ENCODE measurements around the gene ACOT8. TPM values are rescaled to one million over a fixed set of nuclear protein-coding genes. Genes with fewer than 3 reads are reported as not detected.

Gene ACOT8
- total and polyA plus RNA-seq, 2 experiments from 2014 or later = 32.9 to 55.2 TPM

DNA sequence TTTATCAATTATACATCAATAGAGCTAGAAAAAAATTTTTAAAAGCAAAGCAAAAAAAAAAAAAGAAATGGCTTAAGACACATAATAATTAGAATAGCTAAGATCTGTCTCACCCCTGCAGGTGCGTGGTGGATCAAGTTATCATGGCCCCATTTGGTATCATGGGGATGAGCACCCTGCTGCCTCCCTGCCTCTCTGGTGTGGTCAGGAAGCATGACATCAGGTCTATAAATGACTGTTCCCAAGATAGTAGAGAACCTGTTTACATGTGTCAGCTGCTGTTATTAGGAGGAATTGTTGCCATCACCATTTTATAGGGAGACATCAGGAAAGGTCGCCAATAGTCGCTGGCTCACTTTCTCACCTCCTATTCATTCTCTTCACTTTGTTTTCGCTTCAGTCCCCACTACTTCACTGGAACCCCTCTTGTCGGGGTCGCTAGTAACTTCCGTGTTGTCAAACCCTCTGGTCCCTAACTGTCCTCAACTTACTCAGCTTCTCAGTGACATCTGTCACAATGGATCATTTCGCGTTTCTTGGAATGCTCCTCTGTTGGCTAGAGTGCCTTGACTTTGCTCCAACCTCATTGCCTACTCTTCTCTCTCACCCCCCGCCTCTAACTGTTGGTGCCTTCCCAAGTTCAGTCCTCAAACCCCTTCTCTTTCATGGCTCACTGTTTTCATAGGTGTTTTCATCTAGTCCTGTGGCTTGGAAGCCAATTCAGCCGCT lies 60.7 kb downstream of the ACOT8 start:
- Histone ChIP-seq H2AFZ (no peak overlapping the region), H3K27ac (no peak overlapping the region), H3F3A (ENCODE audit: insufficient read depth) (peaks cover 18% of the 10 kb centered on the region), H3K9me3 (ENCODE audit: low read depth) (no peaks in the 10 kb centered on the region), H3K79me2 (ENCODE audit: insufficient read depth) (peaks cover 28% of the 10 kb centered on the region), H3K9ac (no peak overlapping the region), H3K4me1 (ENCODE audit: insufficient read depth) (peaks cover 3% of the 10 kb centered on the region; the same call in 1 of the 2 replicates), H3K4me2 (ENCODE audit: unreplicated experiment) (no peak overlapping the region), H3K4me3 (no peak overlapping the region), H3K9me2 (ENCODE audit: insufficient read depth) (no peaks in the 10 kb centered on the region), H3K36me3 (ENCODE audit: low read depth) (peaks cover 37% of the 10 kb centered on the region), H3K27me3 (replicated peaks; ENCODE audit: insufficient read depth) (no peaks in the 10 kb centered on the region), H4K20me1 (ENCODE audit: insufficient read depth) (no peaks in the 10 kb centered on the region)
- TF ChIP-seq EZH2phosphoT487 (IDR thresholded peaks at IDR 0.05; ENCODE audit: insufficient read depth, low read depth) = no peak
- TF ChIP-seq EZH2 (IDR thresholded peaks at IDR 0.05; ENCODE audit: insufficient read depth, poor library complexity, severe bottlenecking) = no peak
- in situ Hi-C loops (cut with MboI) = loop anchor here (25.0 kb wide), 1 partner anchor 784 kb away; no protein-coding TSS in a partner anchor
- no peak for DNase-seq
- 88 to 90% methylated on average over 11 of the region's 11 CpGs for WGBS, 2 experiments (ENCODE audit: low coverage in 1 of 2, low lambda C conversion rate in 2 of 2, missing lambda C conversion rate in 2 of 2)

DNA sequence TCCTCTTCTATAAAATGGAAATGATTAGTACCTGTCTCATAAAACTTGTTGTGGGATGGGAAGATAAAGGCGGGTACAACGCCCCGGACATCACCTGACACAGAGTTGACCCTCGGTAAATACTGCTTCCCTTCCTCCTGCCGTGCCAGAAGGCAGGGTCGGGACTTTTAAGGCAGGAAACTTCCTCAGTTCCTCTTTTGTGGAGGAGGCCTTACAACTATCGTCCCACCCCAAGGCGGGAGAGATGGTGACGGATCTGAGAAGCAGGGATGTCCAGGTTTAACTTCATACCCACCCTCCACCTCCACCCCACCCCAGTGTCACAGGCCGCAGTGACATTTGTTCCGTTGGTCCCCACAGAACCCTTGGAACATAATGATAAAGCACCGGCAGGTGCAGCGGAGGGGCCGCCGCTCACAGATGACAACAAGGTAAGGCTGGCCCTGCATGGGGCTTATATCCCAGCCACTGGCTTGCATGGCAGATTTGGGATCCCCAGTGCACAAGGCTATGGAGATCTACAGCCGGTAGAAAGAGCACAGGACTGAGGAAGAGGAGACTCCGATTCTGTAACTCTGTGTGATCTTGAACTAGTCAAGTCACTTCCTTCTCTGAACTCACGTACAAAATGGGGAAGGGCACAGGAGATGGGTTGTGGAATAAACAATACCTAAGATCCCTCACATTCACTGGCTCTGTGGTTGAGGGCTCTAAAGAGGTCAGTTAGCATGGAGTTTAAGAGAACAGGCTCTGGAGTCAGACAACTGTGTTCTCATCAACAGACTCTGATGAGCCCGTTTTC lies 64.7 kb downstream of the ACOT8 start:
- WGBS, 2 experiments (ENCODE audit: low coverage in 1 of 2, low lambda C conversion rate in 2 of 2, missing lambda C conversion rate in 2 of 2) = 25 to 26% methylated on average over 19 of the region's 19 CpGs
- no peaks in the 10 kb centered on the region for H3K27me3 ChIP-seq (replicated peaks; ENCODE audit: insufficient read depth)
- peaks cover 6% of the 10 kb centered on the region; the same call in 1 of the 2 replicates for H3K4me1 ChIP-seq (ENCODE audit: insufficient read depth)
- H3K79me2 ChIP-seq (ENCODE audit: insufficient read depth) = peaks cover 28% of the 10 kb centered on the region
- no peaks in the 10 kb centered on the region for H4K20me1 ChIP-seq (ENCODE audit: insufficient read depth)
- peak overlapping the region; percentile 90 for H2AFZ ChIP-seq
- peak overlapping the region; percentile 98 for H3K4me2 ChIP-seq (ENCODE audit: unreplicated experiment)
- H3F3A ChIP-seq (ENCODE audit: insufficient read depth) = peaks cover 25% of the 10 kb centered on the region; the same call in 1 of the 2 replicates
- in situ Hi-C loops (cut with MboI) = loop anchor here (25.0 kb wide), 1 partner anchor 780 kb away; no protein-coding TSS in a partner anchor
- peak overlapping the region; percentile 73 for H3K27ac ChIP-seq
- TF ChIP-seq EZH2 (IDR thresholded peaks at IDR 0.05; ENCODE audit: insufficient read depth, poor library complexity, severe bottlenecking) (no peak), EZH2phosphoT487 (IDR thresholded peaks at IDR 0.05; ENCODE audit: insufficient read depth, low read depth) (no peak)
- peak overlapping the region; percentile 97 for H3K4me3 ChIP-seq
- peaks cover 28% of the 10 kb centered on the region for H3K36me3 ChIP-seq (ENCODE audit: low read depth)
- peak overlapping the region; percentile 98 for H3K9ac ChIP-seq
- DNase-seq = no peak
- no peaks in the 10 kb centered on the region for H3K9me2 ChIP-seq (ENCODE audit: insufficient read depth)
- no peaks in the 10 kb centered on the region for H3K9me3 ChIP-seq (ENCODE audit: low read depth)

Other genes with a start within 250 kb of the ACOT8 start
- gene WFDC10A, start 227.7 kb downstream of the ACOT8 start, total RNA-seq (2014; rRNA removed; shearing (Covaris generic)) = not detected in 2 replicates
- gene WFDC10A, start 227.7 kb downstream of the ACOT8 start, polyA plus RNA-seq (2016; fragmentation: Nextera tagmentation; extraction: Ambion mirVana) = not detected in 2 replicates
- not detected in 2 replicates for gene WFDC9, start 226.1 kb downstream of the ACOT8 start, total RNA-seq (2014; rRNA removed; shearing (Covaris generic))
- gene WFDC9, start 226.1 kb downstream of the ACOT8 start, polyA plus RNA-seq (2016; fragmentation: Nextera tagmentation; extraction: Ambion mirVana) = not detected in 2 replicates
- gene WFDC11, start 187.2 kb downstream of the ACOT8 start, total RNA-seq (2014; rRNA removed; shearing (Covaris generic)) = not detected in 2 replicates
- not detected in 2 replicates for gene WFDC11, start 187.2 kb downstream of the ACOT8 start, polyA plus RNA-seq (2016; fragmentation: Nextera tagmentation; extraction: Ambion mirVana)
- not detected in 2 replicates for gene WFDC13, start 155.4 kb downstream of the ACOT8 start, total RNA-seq (2014; rRNA removed; shearing (Covaris generic))
- gene WFDC13, start 155.4 kb downstream of the ACOT8 start, polyA plus RNA-seq (2016; fragmentation: Nextera tagmentation; extraction: Ambion mirVana) = not detected in 2 replicates
- gene WFDC10B, start 152.4 kb downstream of the ACOT8 start, total RNA-seq (2014; rRNA removed; shearing (Covaris generic)) = not detected in 2 replicates
- not detected in 2 replicates for gene WFDC10B, start 152.4 kb downstream of the ACOT8 start, polyA plus RNA-seq (2016; fragmentation: Nextera tagmentation; extraction: Ambion mirVana)
- gene SPINT4, start 135.0 kb downstream of the ACOT8 start, total RNA-seq (2014; rRNA removed; shearing (Covaris generic)) = not detected in 2 replicates
- gene SPINT4, start 135.0 kb downstream of the ACOT8 start, polyA plus RNA-seq (2016; fragmentation: Nextera tagmentation; extraction: Ambion mirVana) = not detected in 2 replicates
- 0.76 TPM in 1 of 2 replicates, not detected in the other for gene WFDC3, start 65.5 kb downstream of the ACOT8 start, total RNA-seq (2014; rRNA removed; shearing (Covaris generic))
- gene WFDC3, start 65.5 kb downstream of the ACOT8 start, polyA plus RNA-seq (2016; fragmentation: Nextera tagmentation; extraction: Ambion mirVana) = 2.4 and 3.6 TPM in 2 replicates
- 12.4 and 22.9 TPM in 2 replicates for gene DNTTIP1, start 65.4 kb downstream of the ACOT8 start, total RNA-seq (2014; rRNA removed; shearing (Covaris generic))
- gene DNTTIP1, start 65.4 kb downstream of the ACOT8 start, polyA plus RNA-seq (2016; fragmentation: Nextera tagmentation; extraction: Ambion mirVana) = 57.2 and 57.6 TPM in 2 replicates
- gene UBE2C, start 44.7 kb downstream of the ACOT8 start, total RNA-seq (2014; rRNA removed; shearing (Covaris generic)) = 33.8 and 38.8 TPM in 2 replicates
- 69.2 and 78.4 TPM in 2 replicates for gene UBE2C, start 44.7 kb downstream of the ACOT8 start, polyA plus RNA-seq (2016; fragmentation: Nextera tagmentation; extraction: Ambion mirVana)
- gene TNNC2, start 30.1 kb downstream of the ACOT8 start, total RNA-seq (2014; rRNA removed; shearing (Covaris generic)) = not detected in 2 replicates
- 0.83 and 1.1 TPM in 2 replicates for gene TNNC2, start 30.1 kb downstream of the ACOT8 start, polyA plus RNA-seq (2016; fragmentation: Nextera tagmentation; extraction: Ambion mirVana)
- 88.4 and 100 TPM in 2 replicates for gene SNX21, start 23.6 kb downstream of the ACOT8 start, total RNA-seq (2014; rRNA removed; shearing (Covaris generic))
- gene SNX21, start 23.6 kb downstream of the ACOT8 start, polyA plus RNA-seq (2016; fragmentation: Nextera tagmentation; extraction: Ambion mirVana) = 50.9 and 54.7 TPM in 2 replicates
- gene ZSWIM3, start 222 bp upstream of the ACOT8 start, total RNA-seq (2014; rRNA removed; shearing (Covaris generic)) = 4.3 and 5.3 TPM in 2 replicates
- 1.9 and 2.0 TPM in 2 replicates for gene ZSWIM3, start 222 bp upstream of the ACOT8 start, polyA plus RNA-seq (2016; fragmentation: Nextera tagmentation; extraction: Ambion mirVana)
- 7.7 and 8.9 TPM in 2 replicates for gene ZSWIM1, start 23.8 kb upstream of the ACOT8 start, total RNA-seq (2014; rRNA removed; shearing (Covaris generic))
- 6.6 and 8.5 TPM in 2 replicates for gene ZSWIM1, start 23.8 kb upstream of the ACOT8 start, polyA plus RNA-seq (2016; fragmentation: Nextera tagmentation; extraction: Ambion mirVana)
- gene SPATA25, start 30.2 kb upstream of the ACOT8 start, total RNA-seq (2014; rRNA removed; shearing (Covaris generic)) = not detected in 2 replicates
- gene SPATA25, start 30.2 kb upstream of the ACOT8 start, polyA plus RNA-seq (2016; fragmentation: Nextera tagmentation; extraction: Ambion mirVana) = 0.27 TPM in 1 of 2 replicates, not detected in the other
- 4.3 and 8.3 TPM in 2 replicates for gene NEURL2, start 33.8 kb upstream of the ACOT8 start, total RNA-seq (2014; rRNA removed; shearing (Covaris generic))
- gene NEURL2, start 33.8 kb upstream of the ACOT8 start, polyA plus RNA-seq (2016; fragmentation: Nextera tagmentation; extraction: Ambion mirVana) = 1.4 and 2.1 TPM in 2 replicates
- 154 and 176 TPM in 2 replicates for gene CTSA, start 33.9 kb upstream of the ACOT8 start, total RNA-seq (2014; rRNA removed; shearing (Covaris generic))
- gene CTSA, start 33.9 kb upstream of the ACOT8 start, polyA plus RNA-seq (2016; fragmentation: Nextera tagmentation; extraction: Ambion mirVana) = 303 and 321 TPM in 2 replicates
- gene PLTP, start 54.8 kb upstream of the ACOT8 start, total RNA-seq (2014; rRNA removed; shearing (Covaris generic)) = 14.5 and 22.6 TPM in 2 replicates
- gene PLTP, start 54.8 kb upstream of the ACOT8 start, polyA plus RNA-seq (2016; fragmentation: Nextera tagmentation; extraction: Ambion mirVana) = 24.4 and 25.7 TPM in 2 replicates
- gene PCIF1, start 77.3 kb upstream of the ACOT8 start, total RNA-seq (2014; rRNA removed; shearing (Covaris generic)) = 4.2 and 5.3 TPM in 2 replicates
- gene PCIF1, start 77.3 kb upstream of the ACOT8 start, polyA plus RNA-seq (2016; fragmentation: Nextera tagmentation; extraction: Ambion mirVana) = 23.8 and 24.3 TPM in 2 replicates
- gene ZNF335, start 114.8 kb upstream of the ACOT8 start, total RNA-seq (2014; rRNA removed; shearing (Covaris generic)) = 10.8 and 12.6 TPM in 2 replicates
- gene ZNF335, start 114.8 kb upstream of the ACOT8 start, polyA plus RNA-seq (2016; fragmentation: Nextera tagmentation; extraction: Ambion mirVana) = 6.0 and 6.9 TPM in 2 replicates
- gene MMP9, start 151.5 kb upstream of the ACOT8 start, total RNA-seq (2014; rRNA removed; shearing (Covaris generic)) = not detected in 2 replicates
- 0.10 and 0.13 TPM in 2 replicates for gene MMP9, start 151.5 kb upstream of the ACOT8 start, polyA plus RNA-seq (2016; fragmentation: Nextera tagmentation; extraction: Ambion mirVana)
- not detected in 2 replicates for gene SLC12A5, start 171.8 kb upstream of the ACOT8 start, total RNA-seq (2014; rRNA removed; shearing (Covaris generic))
- 0.55 and 0.58 TPM in 2 replicates for gene SLC12A5, start 171.8 kb upstream of the ACOT8 start, polyA plus RNA-seq (2016; fragmentation: Nextera tagmentation; extraction: Ambion mirVana)
- 15.9 and 20.4 TPM in 2 replicates for gene NCOA5, start 232.6 kb upstream of the ACOT8 start, total RNA-seq (2014; rRNA removed; shearing (Covaris generic))
- 14.9 and 15.3 TPM in 2 replicates for gene NCOA5, start 232.6 kb upstream of the ACOT8 start, polyA plus RNA-seq (2016; fragmentation: Nextera tagmentation; extraction: Ambion mirVana)

Measured in GM23248 (cell line).